ENCODE results near the gene BMF. TPM values are rescaled to one million over a fixed set of nuclear protein-coding genes. Genes with fewer than 3 reads are reported as not detected.

The BMF gene
- total and polyA plus RNA-seq, 4 donors: 0.63 to 10.2 (median 4.0) TPM

GRCh38 chr15:40053079-40053830 lies 55.4 kb downstream of the BMF start:
- 87% methylated on average over 12 of the region's 12 CpGs for WGBS
- peaks cover 10 to 25% (median 22%) of the 10 kb centered on the region in 4 donors for H3K4me1 ChIP-seq (ENCODE audit: control insufficient read depth in 4 of 4, insufficient read depth in 4 of 4, low read length in 3 of 4)
- H3K27ac ChIP-seq (ENCODE audit: low read depth in 1 of 2, low read length in 2 of 2): no peak overlapping the region
- no peaks in the 10 kb centered on the region for H3K36me3 ChIP-seq (ENCODE audit: control insufficient read depth in 4 of 4, insufficient read depth in 3 of 4, low read depth in 1 of 4, low read length in 3 of 4)
- DNase-seq (ENCODE audit: low spot score): no peak
- TF ChIP-seq RAD21 (IDR thresholded peaks at IDR 0.05): peak in 1 of 2 donors; percentile 18
- TF ChIP-seq TAF1 (conservative IDR thresholded peaks at IDR 0.05): no peak
- TF ChIP-seq MAX (IDR thresholded peaks at IDR 0.05): no peak
- TF ChIP-seq FOXA1 (IDR thresholded peaks at IDR 0.05): no peak
- no peak overlapping the region for H3K4me3 ChIP-seq (ENCODE audit: low read depth in 1 of 3, low read length in 3 of 3)
- H3K9ac ChIP-seq (ENCODE audit: low read depth in 1 of 2, low read length in 2 of 2): no peak overlapping the region
- H3K27me3 ChIP-seq (ENCODE audit: control insufficient read depth in 4 of 4, insufficient read depth in 4 of 4, low read length in 3 of 4): no peaks in the 10 kb centered on the region
- no peaks in the 10 kb centered on the region for H3K9me3 ChIP-seq (ENCODE audit: control insufficient read depth in 4 of 4, low read length in 3 of 4)

- DNase-seq (ENCODE audit: low spot score): no peak
- TF ChIP-seq REST (IDR thresholded peaks at IDR 0.05): no peak
- no peak for TF ChIP-seq JUND (IDR thresholded peaks at IDR 0.05)
- TF ChIP-seq RAD21 (IDR thresholded peaks at IDR 0.05): no peak
- TF ChIP-seq MAX (IDR thresholded peaks at IDR 0.05): no peak
- no peak for TF ChIP-seq ZBTB33 (IDR thresholded peaks at IDR 0.05)
- TF ChIP-seq CTCF (IDR thresholded peaks at IDR 0.05; ENCODE audit: low read depth, low read length, missing input control): no peak
- TF ChIP-seq SP1 (IDR thresholded peaks at IDR 0.05): no peak
- no peak for TF ChIP-seq EGR1 (IDR thresholded peaks at IDR 0.05; ENCODE audit: low read depth in 2 of 2)
- no peak for TF ChIP-seq FOXA2 (IDR thresholded peaks at IDR 0.05)
- TF ChIP-seq HNF4A (conservative IDR thresholded peaks at IDR 0.05): no peak
- no peak for TF ChIP-seq TAF1 (conservative IDR thresholded peaks at IDR 0.05)
- TF ChIP-seq RXRA (IDR thresholded peaks at IDR 0.05): no peak
- no peak for TF ChIP-seq GABPA (IDR thresholded peaks at IDR 0.05 in 1 of 2, conservative IDR thresholded peaks at IDR 0.05 in 1 of 2)
- Histone ChIP-seq H3K9ac (ENCODE audit: low read depth in 1 of 2, low read length in 2 of 2) (no peak overlapping the region), H3K4me3 (ENCODE audit: low read depth in 1 of 3, low read length in 3 of 3) (no peak overlapping the region), H3K36me3 (ENCODE audit: control insufficient read depth in 4 of 4, insufficient read depth in 3 of 4, low read depth in 1 of 4, low read length in 3 of 4) (no peaks in the 10 kb centered on the region), H3K4me1 (ENCODE audit: control insufficient read depth in 4 of 4, insufficient read depth in 4 of 4, low read length in 3 of 4) (peaks cover 10 to 25% (median 22%) of the 10 kb centered on the region in 4 donors), H3K27me3 (ENCODE audit: control insufficient read depth in 4 of 4, insufficient read depth in 4 of 4, low read length in 3 of 4) (no peaks in the 10 kb centered on the region), H3K27ac (ENCODE audit: low read depth in 1 of 2, low read length in 2 of 2) (no peak overlapping the region), H3K9me3 (ENCODE audit: control insufficient read depth in 4 of 4, low read length in 3 of 4) (no peaks in the 10 kb centered on the region)
- WGBS: 79% methylated on average over 6 of the region's 6 CpGs
Observed at GRCh38 chr15:40052604-40053003, 56.1 kb downstream of the BMF start.
